ENCODE data around the gene SYT17.

Gene SYT17

GRCh38 chr16:19148189-19148588 lies 19.9 kb upstream of the SYT17 start:
- no peak for TF ChIP-seq CTCF (IDR thresholded peaks at IDR 0.05; ENCODE audit: insufficient read depth, missing control alignments)
- DNase-seq (ENCODE audit: insufficient read length, low spot score) (no peak), FAIRE-seq (no peak)

DNA sequence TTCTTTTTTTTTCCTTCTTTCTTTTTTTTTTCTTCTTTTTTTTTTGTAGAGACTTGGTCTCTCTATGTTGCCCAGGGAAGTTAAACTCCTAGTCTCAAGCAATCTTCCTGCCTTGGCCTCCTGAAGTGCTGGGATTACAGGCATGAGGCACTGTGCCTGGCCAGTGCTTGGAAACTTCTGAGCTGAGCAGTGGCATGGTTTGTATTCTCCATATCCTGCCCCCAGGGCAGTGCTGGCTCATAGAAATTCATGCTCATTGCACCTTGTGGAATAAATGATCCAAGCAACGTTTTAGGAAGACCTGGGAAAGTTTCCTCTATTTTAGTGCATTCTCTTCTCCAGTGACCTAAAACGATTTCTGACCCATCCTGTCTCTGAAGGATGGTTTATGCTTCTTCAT lies 16.7 kb upstream of the SYT17 start:
- FAIRE-seq (no peak), DNase-seq (ENCODE audit: insufficient read length, low spot score) (no peak)
- TF ChIP-seq CTCF (IDR thresholded peaks at IDR 0.05; ENCODE audit: insufficient read depth, missing control alignments): no peak

DNA sequence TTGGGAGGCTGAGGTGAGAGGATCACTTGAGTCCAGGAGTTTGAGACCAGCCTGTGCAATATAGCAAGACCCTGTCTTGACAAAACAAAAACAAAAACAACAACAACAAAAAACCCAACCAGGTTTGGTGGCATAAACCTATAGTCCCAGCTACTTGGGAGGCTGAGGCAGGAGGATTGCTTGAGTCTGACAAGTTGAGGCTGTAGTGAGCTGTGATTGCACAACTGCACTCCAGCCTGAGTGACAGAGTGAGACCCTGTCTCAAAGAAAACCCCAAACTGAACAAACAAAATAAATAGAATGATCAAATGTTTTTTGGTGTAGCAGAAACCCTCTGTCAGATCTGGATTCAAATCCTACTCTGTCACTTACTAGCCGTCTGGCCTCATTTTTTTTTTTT lies 16.0 kb upstream of the SYT17 start:
- TF ChIP-seq CTCF (IDR thresholded peaks at IDR 0.05; ENCODE audit: insufficient read depth, missing control alignments): no peak
- DNase-seq (ENCODE audit: insufficient read length, low spot score) (no peak), FAIRE-seq (no peak)

GRCh38 chr16:19153876-19154275 lies 14.2 kb upstream of the SYT17 start:
- FAIRE-seq: no peak
- no peak for TF ChIP-seq CTCF (IDR thresholded peaks at IDR 0.05; ENCODE audit: insufficient read depth, missing control alignments)
- DNase-seq (ENCODE audit: insufficient read length, low spot score): no peak

DNA sequence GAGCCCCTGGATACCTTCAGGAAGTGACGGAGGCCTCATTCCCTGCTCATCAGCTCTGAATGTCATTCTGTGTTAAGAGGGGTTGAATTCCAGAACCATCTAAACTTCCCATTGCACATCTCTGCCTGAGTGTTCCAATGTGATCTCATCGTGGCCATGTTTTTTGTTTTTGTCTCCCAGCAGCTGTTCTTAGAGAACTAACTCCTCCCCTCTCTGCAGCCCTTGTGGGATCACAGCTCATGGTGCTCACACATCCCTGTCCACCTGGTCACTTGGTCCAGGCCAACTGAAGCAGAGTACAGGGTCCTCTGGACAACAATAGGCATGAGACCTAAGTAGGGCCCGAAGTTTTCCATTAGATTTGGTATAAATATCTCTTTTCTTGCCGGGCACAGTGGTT lies 6.0 kb upstream of the SYT17 start:
- no peak for DNase-seq (ENCODE audit: insufficient read length, low spot score)
- TF ChIP-seq CTCF (IDR thresholded peaks at IDR 0.05; ENCODE audit: insufficient read depth, missing control alignments): no peak
- FAIRE-seq: no peak

DNA sequence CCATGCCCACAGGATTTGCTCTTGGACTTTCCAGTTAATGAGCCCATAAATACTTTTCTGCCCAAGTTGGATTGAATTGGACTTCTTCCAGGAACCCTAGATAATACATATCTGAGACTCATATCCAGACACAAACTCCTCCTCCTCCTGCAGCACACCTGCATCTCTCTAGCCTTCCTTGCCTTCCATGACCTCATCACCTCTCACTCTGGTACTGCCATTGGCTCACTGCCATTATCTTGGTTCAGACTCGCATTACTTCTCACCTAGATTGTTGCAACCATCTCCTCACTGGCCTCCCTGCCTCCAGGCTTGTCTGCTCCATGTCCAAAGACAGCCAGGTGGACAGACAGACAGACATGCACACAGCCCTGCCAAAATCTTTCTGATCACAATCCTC lies 4.8 kb upstream of the SYT17 start:
- DNase-seq (ENCODE audit: insufficient read length, low spot score): no peak
- FAIRE-seq: no peak
- TF ChIP-seq CTCF (IDR thresholded peaks at IDR 0.05; ENCODE audit: insufficient read depth, missing control alignments): no peak

DNA sequence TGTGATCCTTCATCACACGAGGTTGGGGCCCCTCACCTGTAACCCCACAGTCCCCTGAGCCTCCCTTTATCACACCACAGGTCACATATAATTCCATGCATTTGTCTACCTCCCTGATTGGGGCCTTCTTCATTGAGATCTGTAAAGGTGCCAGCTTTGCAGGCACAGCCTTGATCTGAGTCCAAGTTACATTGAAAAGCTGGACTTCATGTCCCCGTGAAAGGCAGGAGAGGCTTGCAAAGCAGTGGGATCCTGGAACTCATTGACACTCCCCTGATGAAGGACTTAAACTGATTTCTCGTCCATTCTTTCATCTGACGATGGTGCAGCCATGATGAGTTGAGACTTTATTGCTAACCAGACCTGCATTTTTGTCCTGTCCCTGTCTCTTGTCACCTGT lies 3.8 kb upstream of the SYT17 start:
- FAIRE-seq: no peak
- TF ChIP-seq CTCF (IDR thresholded peaks at IDR 0.05; ENCODE audit: insufficient read depth, missing control alignments): no peak
- DNase-seq (ENCODE audit: insufficient read length, low spot score): no peak
